Neural cell (in vitro differentiated cells): ENCODE measurements around the gene NFASC. TPM values are rescaled to one million over a fixed set of nuclear protein-coding genes. Genes with fewer than 3 reads are reported as not detected.

ENCODE experiments used
- H2AFZ ChIP-seq: fragments of 200-600, 300-800 bp; sonication (generic), shearing (Covaris generic); 2 replicates; pipeline ENCODE4 v1.6.0; 2014; ENCODE audit warnings: low read depth, mild to moderate bottlenecking, antibody characterized with exemption, low read length, moderate library complexity
- H3F3A ChIP-seq: fragments of 200-600 bp; shearing (Covaris generic); 2 replicates; pipeline ENCODE4 v1.6.1; 2016; ENCODE audit warnings: mild to moderate bottlenecking, moderate library complexity, mixed read lengths, antibody characterized with exemption, low read length; ENCODE audit not compliant: insufficient read depth, poor library complexity, severe bottlenecking
- H3K27ac ChIP-seq: fragments of 200-600, 300-800 bp; sonication (generic), shearing (Covaris generic); 2 replicates; pipeline ENCODE4 v1.5.1; 2014; ENCODE audit warnings: mild to moderate bottlenecking, low read length, moderate library complexity
- H3K27me3 ChIP-seq: fragments of 300-800, 200-600 bp; sonication (generic), shearing (Covaris generic); 2 replicates; pipeline ENCODE4 v1.6.0; 2014; ENCODE audit warnings: mild to moderate bottlenecking, low read depth, low read length, moderate library complexity; ENCODE audit not compliant: insufficient read depth
- H3K36me3 ChIP-seq: fragments of 300-800, 200-600 bp; sonication (generic), shearing (Covaris generic); 2 replicates; pipeline ENCODE4 v1.5.1; 2014; ENCODE audit warnings: mild to moderate bottlenecking, antibody characterized with exemption, low read length, moderate library complexity; ENCODE audit not compliant: insufficient read depth
- H3K4me2 ChIP-seq: fragments of 300-800, 200-600 bp; sonication (generic), shearing (Covaris generic); 2 replicates; pipeline ENCODE4 v1.6.0; 2014; ENCODE audit warnings: mild to moderate bottlenecking, low read length
- H3K4me3 ChIP-seq: fragments of 300-800, 200-600 bp; sonication (generic), shearing (Covaris generic); 2 replicates; pipeline ENCODE4 v1.5.1; 2014; ENCODE audit warnings: mild to moderate bottlenecking, low read length, moderate library complexity
- H3K79me2 ChIP-seq: fragments of 200-600 bp; shearing (Covaris generic); replicated peaks from 2 replicates; pipeline ENCODE4 v1.6.0; 2014; ENCODE audit warnings: mild to moderate bottlenecking, low read length, moderate library complexity; ENCODE audit not compliant: insufficient read depth
- H3K9ac ChIP-seq: fragments of 300-800, 200-600 bp; sonication (generic), shearing (Covaris generic); 2 replicates; pipeline ENCODE4 v1.6.1; 2016; ENCODE audit warnings: mild to moderate bottlenecking, low read length, mixed read lengths
- H3K9me2 ChIP-seq: fragments of 200-600 bp; shearing (Covaris generic); 2 replicates; pipeline ENCODE4 v1.6.1; 2016; ENCODE audit warnings: mild to moderate bottlenecking, low read length, mixed read lengths; ENCODE audit not compliant: insufficient read depth
- H3K9me3 ChIP-seq: fragments of 200-600, 300-800 bp; sonication (generic), shearing (Covaris generic); 2 replicates; pipeline ENCODE4 v1.6.1; 2016; ENCODE audit warnings: mild to moderate bottlenecking, mixed run types, low read length, moderate library complexity, mixed read lengths
- H4K20me1 ChIP-seq: fragments of 200-600 bp; shearing (Covaris generic); 2 replicates; pipeline ENCODE4 v1.6.1; 2016; ENCODE audit warnings: mild to moderate bottlenecking, mixed run types; ENCODE audit not compliant: insufficient read depth
- CTCF ChIP-seq: fragments of 450-650 bp; IDR thresholded peaks from 2 replicates; pipeline ENCODE4 v1.5.1; 2014; ENCODE audit warnings: antibody characterized with exemption, mild to moderate bottlenecking, moderate library complexity; ENCODE audit not compliant: poor library complexity, severe bottlenecking
- EP300 ChIP-seq: fragments of 450-650 bp; conservative IDR thresholded peaks from 2 replicates; pipeline ENCODE4 v1.6.1; 2014; ENCODE audit warnings: antibody characterized with exemption, mild to moderate bottlenecking, moderate library complexity; ENCODE audit not compliant: poor library complexity, severe bottlenecking
- EZH2 ChIP-seq: fragments of 200-600, 300-800 bp; shearing (Covaris generic), sonication (generic); IDR thresholded peaks from 2 replicates; pipeline ENCODE4 v1.6.1; 2014; ENCODE audit warnings: antibody characterized with exemption, low read length, borderline replicate concordance, mild to moderate bottlenecking; ENCODE audit not compliant: insufficient read depth, poor library complexity, severe bottlenecking
- MXI1 ChIP-seq: fragments of 450-650 bp; conservative IDR thresholded peaks from 2 replicates; pipeline ENCODE4 v1.6.1; 2014; ENCODE audit warnings: antibody characterized with exemption, mild to moderate bottlenecking; ENCODE audit not compliant: poor library complexity, severe bottlenecking
- POLR2AphosphoS5 ChIP-seq: IDR thresholded peaks from 2 replicates; pipeline ENCODE4 v1.6.1; 2012
- RAD21 ChIP-seq: fragments of 450-650 bp; conservative IDR thresholded peaks from 2 replicates; pipeline ENCODE4 v1.6.1; 2014; ENCODE audit warnings: antibody characterized with exemption, mild to moderate bottlenecking, moderate library complexity
- SMC3 ChIP-seq: fragments of 450-650 bp; conservative IDR thresholded peaks from 2 replicates; pipeline ENCODE4 v1.6.1; 2014; ENCODE audit warnings: antibody characterized with exemption, mild to moderate bottlenecking, moderate library complexity; ENCODE audit not compliant: poor library complexity
- TAF1 ChIP-seq: IDR thresholded peaks from 2 replicates; pipeline ENCODE4 v1.6.1; 2012; ENCODE audit warnings: low read depth
- polyA plus RNA-seq: library from polyadenylated mRNA; depleted of rRNA; stranded (reverse); fragments of >200 nt; gene quantifications from 2 replicates; pipeline ENCODE4 v1.2.3, GENCODE V29; 2014
- TF ChIP-seq, protein P1 (sequence below): IDR thresholded peaks from 2 replicates; pipeline ENCODE4 v1.6.1; 2012; ENCODE audit warnings: borderline replicate concordance

Gene NFASC
- polyA plus RNA-seq, 1 donor from 2014 or later = 23.9 TPM

- no peaks in the 10 kb centered on the region for H3K36me3 ChIP-seq
- H3K9ac ChIP-seq = no peak overlapping the region
- H3F3A ChIP-seq = no peaks in the 10 kb centered on the region
- H3K27ac ChIP-seq = no peak overlapping the region
- H3K9me3 ChIP-seq = no peaks in the 10 kb centered on the region
- no peaks in the 10 kb centered on the region for H3K9me2 ChIP-seq
- H4K20me1 ChIP-seq = peaks cover 3% of the 10 kb centered on the region
- TF ChIP-seq EP300 (no peak), EZH2 (no peak), SMC3 (no peak), RAD21 (no peak), CTCF (no peak), POLR2AphosphoS5 (no peak), MXI1 (no peak), TAF1 (no peak)
- TF ChIP-seq, protein P1, sequence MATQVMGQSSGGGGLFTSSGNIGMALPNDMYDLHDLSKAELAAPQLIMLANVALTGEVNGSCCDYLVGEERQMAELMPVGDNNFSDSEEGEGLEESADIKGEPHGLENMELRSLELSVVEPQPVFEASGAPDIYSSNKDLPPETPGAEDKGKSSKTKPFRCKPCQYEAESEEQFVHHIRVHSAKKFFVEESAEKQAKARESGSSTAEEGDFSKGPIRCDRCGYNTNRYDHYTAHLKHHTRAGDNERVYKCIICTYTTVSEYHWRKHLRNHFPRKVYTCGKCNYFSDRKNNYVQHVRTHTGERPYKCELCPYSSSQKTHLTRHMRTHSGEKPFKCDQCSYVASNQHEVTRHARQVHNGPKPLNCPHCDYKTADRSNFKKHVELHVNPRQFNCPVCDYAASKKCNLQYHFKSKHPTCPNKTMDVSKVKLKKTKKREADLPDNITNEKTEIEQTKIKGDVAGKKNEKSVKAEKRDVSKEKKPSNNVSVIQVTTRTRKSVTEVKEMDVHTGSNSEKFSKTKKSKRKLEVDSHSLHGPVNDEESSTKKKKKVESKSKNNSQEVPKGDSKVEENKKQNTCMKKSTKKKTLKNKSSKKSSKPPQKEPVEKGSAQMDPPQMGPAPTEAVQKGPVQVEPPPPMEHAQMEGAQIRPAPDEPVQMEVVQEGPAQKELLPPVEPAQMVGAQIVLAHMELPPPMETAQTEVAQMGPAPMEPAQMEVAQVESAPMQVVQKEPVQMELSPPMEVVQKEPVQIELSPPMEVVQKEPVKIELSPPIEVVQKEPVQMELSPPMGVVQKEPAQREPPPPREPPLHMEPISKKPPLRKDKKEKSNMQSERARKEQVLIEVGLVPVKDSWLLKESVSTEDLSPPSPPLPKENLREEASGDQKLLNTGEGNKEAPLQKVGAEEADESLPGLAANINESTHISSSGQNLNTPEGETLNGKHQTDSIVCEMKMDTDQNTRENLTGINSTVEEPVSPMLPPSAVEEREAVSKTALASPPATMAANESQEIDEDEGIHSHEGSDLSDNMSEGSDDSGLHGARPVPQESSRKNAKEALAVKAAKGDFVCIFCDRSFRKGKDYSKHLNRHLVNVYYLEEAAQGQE = no peak
- no peak overlapping the region for H3K4me3 ChIP-seq
- H3K27me3 ChIP-seq = no peaks in the 10 kb centered on the region
- no peak overlapping the region for H2AFZ ChIP-seq
- no peak overlapping the region for H3K4me2 ChIP-seq
- peaks cover 48% of the 10 kb centered on the region for H3K79me2 ChIP-seq
Measured at GRCh38 chr1:204835737-204836136, 34.9 kb upstream of the NFASC start.

GRCh38 chr1:204836856-204837255 is 33.8 kb upstream of the NFASC start:
- Histone ChIP-seq H3F3A (no peaks in the 10 kb centered on the region), H3K9me3 (no peaks in the 10 kb centered on the region), H3K9me2 (no peaks in the 10 kb centered on the region), H3K9ac (no peak overlapping the region), H3K36me3 (no peaks in the 10 kb centered on the region), H4K20me1 (peaks cover 5% of the 10 kb centered on the region), H3K4me3 (peak overlapping the region; percentile 44), H2AFZ (no peak overlapping the region), H3K27ac (peak overlapping the region; percentile 39), H3K79me2 (peaks cover 42% of the 10 kb centered on the region), H3K27me3 (no peaks in the 10 kb centered on the region), H3K4me2 (no peak overlapping the region)
- TF ChIP-seq EP300 (no peak), EZH2 (no peak), POLR2AphosphoS5 (peak; percentile 36), CTCF (no peak)
- TF ChIP-seq, protein P1 = no peak
